Nephron (organoid): ENCODE measurements around the gene CCDC24.

ENCODE experiments used
- H3K27ac Mint-ChIP-seq, 3 experiments: 2 replicates each; pipeline ENCODE4 v1.8.0; 2020; ENCODE audit warnings: mixed read lengths in 3 of 3, mild to moderate bottlenecking in 2 of 3, moderate library complexity in 1 of 3
- H3K27me3 Mint-ChIP-seq: 2 replicates; pipeline ENCODE4 v1.8.0; 2021; ENCODE audit warnings: low read depth, mild to moderate bottlenecking, moderate library complexity, mixed read lengths
- H3K36me3 Mint-ChIP-seq: 2 replicates; pipeline ENCODE4 v1.8.0; 2020; ENCODE audit warnings: low read depth, mixed read lengths
- H3K4me1 Mint-ChIP-seq: 2 replicates; pipeline ENCODE4 v1.8.0; 2020; ENCODE audit warnings: mixed read lengths
- H3K4me3 Mint-ChIP-seq, 3 experiments: 2 replicates each; pipeline ENCODE4 v1.8.0; 2020; ENCODE audit warnings: mild to moderate bottlenecking in 3 of 3, mixed read lengths in 3 of 3, moderate library complexity in 2 of 3
- H3K9me3 Mint-ChIP-seq: 2 replicates; pipeline ENCODE4 v1.8.0; 2020; ENCODE audit warnings: mixed read lengths
- TF ChIP-seq, protein P1 (sequence below), 3 experiments: fragments of 200-600 bp; sonication (generic); IDR thresholded peaks; one replicate each; pipeline ENCODE4 v1.5.0; 2021; ENCODE audit warnings: antibody characterized with exemption in 3 of 3; ENCODE audit not compliant: unreplicated experiment in 3 of 3

The CCDC24 gene

DNA sequence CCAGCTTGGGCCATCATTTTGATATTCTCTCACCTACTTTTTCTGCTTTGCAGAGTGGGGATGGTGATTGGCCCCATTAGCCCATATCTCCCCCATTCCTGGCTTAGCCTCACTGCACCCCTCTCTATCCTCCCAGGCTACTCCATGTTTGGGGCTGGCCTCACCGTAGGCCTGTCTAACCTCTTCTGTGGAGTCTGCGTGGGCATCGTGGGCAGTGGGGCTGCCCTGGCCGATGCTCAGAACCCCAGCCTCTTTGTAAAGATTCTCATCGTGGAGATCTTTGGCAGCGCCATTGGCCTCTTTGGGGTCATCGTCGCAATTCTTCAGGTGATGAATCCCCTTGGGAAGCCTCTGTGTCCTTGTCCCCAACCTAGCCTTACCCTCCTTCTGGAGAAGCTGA, 14.5 kb upstream of the CCDC24 start:
- Mint-ChIP-seq H3K4me3 (peak overlapping the region; percentile 94 to 95 (median 94)), H3K9me3 (no peaks in the 10 kb centered on the region), H3K27me3 (no peaks in the 10 kb centered on the region), H3K4me1 (peaks cover 48% of the 10 kb centered on the region), H3K36me3 (peaks cover 29% of the 10 kb centered on the region), H3K27ac (peak overlapping the region in 1 of 3 experiments; percentile 86)
- TF ChIP-seq, protein P1, sequence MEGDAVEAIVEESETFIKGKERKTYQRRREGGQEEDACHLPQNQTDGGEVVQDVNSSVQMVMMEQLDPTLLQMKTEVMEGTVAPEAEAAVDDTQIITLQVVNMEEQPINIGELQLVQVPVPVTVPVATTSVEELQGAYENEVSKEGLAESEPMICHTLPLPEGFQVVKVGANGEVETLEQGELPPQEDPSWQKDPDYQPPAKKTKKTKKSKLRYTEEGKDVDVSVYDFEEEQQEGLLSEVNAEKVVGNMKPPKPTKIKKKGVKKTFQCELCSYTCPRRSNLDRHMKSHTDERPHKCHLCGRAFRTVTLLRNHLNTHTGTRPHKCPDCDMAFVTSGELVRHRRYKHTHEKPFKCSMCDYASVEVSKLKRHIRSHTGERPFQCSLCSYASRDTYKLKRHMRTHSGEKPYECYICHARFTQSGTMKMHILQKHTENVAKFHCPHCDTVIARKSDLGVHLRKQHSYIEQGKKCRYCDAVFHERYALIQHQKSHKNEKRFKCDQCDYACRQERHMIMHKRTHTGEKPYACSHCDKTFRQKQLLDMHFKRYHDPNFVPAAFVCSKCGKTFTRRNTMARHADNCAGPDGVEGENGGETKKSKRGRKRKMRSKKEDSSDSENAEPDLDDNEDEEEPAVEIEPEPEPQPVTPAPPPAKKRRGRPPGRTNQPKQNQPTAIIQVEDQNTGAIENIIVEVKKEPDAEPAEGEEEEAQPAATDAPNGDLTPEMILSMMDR (IDR thresholded peaks at IDR 0.05; ENCODE audit: unreplicated experiment in 3 of 3): no peak

DNA sequence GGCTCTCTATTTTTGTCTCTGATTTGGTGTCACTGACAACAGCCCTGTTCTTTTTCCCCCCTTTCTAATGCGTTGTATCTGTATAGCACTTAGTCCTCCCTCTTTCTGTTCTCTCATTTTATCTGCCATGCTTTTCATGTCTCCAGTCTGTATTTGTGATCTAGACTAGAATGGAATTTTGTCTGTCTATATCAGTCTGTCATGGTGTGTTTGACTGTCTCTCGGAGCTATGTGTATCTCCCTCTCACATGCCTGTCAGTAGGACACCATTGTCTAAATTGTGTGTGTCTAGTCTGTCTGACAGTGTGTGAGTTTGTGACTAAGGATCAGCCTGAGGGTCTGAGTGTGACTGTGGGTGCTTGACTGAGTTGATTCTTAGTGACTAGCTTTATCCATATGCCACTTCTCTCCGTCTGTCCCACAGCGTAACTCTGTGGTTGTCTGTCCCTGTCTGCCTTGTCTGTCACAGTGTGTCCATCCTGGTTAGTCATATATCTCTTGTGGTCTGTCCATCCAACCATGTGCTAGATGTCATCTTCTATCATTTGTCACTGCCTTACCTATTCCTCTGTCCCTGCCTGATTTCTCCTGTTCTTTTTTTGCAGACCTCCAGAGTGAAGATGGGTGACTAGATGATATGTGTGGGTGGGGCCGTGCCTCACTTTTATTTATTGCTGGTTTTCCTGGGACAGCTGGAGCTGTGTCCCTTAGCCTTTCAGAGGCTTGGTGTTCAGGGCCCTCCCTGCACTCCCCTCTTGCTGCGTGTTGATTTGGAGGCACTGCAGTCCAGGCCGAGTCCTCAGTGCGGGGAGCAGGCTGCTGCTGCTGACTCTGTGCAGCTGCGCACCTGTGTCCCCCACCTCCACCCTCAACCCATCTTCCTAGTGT, 13.8 kb upstream of the CCDC24 start:
- TF ChIP-seq, protein P1 (IDR thresholded peaks at IDR 0.05; ENCODE audit: unreplicated experiment in 3 of 3): no peak
- Mint-ChIP-seq H3K4me1 (peaks cover 51% of the 10 kb centered on the region), H3K36me3 (peaks cover 29% of the 10 kb centered on the region), H3K9me3 (no peaks in the 10 kb centered on the region), H3K27me3 (no peaks in the 10 kb centered on the region), H3K4me3 (peak overlapping the region; percentile 94 to 95 (median 94)), H3K27ac (peak overlapping the region in 1 of 3 experiments; percentile 0)

DNA sequence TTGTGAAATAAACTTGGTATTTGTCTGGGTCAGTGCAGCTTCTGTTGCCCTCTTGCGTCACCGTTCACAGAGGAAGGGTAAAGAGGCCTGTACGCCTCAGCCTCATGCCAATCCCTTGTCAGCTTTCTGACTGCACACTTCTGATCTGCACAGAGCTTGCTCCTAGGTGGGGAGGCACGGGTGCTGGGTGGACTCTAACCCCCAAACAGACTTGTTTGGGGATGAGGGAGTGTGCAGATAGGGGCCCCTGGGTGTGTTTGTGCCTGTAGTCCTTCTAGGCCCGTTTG, 13.2 kb upstream of the CCDC24 start:
- Mint-ChIP-seq H3K9me3 (no peaks in the 10 kb centered on the region), H3K27me3 (no peaks in the 10 kb centered on the region), H3K4me1 (peaks cover 57% of the 10 kb centered on the region), H3K4me3 (peak overlapping the region; percentile 94 to 95 (median 94)), H3K36me3 (peaks cover 29% of the 10 kb centered on the region), H3K27ac (peak overlapping the region in 2 of 3 experiments; percentile 64 to 78)
- TF ChIP-seq, protein P1 (IDR thresholded peaks at IDR 0.05; ENCODE audit: unreplicated experiment in 3 of 3): no peak

DNA sequence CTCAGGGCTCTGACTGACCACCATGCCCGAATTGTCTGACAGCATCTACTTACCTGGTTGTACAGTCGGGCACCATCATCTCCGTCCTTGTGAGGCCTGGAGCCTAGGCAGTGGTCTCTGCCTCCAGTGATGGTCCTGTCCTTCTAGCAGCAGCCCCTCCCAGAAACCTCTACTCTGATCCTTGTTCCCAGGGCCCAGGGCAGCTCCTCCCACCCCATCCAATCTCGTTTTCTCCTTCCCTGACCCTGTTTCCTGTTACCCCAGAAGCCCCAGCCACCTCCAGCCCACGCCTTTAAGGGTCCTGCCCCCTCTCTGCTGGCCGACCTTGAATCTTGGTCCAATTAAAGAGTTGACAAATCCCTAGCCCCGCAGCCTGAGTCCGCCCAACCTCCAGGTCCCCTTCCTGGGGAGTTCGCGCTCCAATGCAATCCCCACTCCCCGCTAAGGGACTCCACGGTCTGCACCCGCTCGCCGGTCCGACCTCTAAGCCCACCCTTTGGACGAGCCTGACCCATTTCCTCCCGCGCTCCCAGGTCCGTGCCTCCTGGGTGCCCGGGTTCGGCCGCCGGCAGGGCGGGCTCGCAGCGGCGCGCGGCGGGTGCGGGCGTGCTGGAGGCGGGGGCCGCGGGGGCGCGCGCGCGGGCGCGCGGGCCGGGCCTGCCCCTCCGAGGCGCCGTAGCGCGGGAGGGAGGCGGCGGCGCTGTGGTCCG, 12.7 kb upstream of the CCDC24 start, which contains the start of gene B4GALT2:
Gene B4GALT2, plus strand, starts transcription at position 660 of the 710 bp plus-strand sequence. CDS start 1,951 bp downstream, outside the sequence.
- H3K9me3 Mint-ChIP-seq: no peaks in the 10 kb centered on the region
- peaks cover 33% of the 10 kb centered on the region for H3K36me3 Mint-ChIP-seq
- H3K27me3 Mint-ChIP-seq: no peaks in the 10 kb centered on the region
- peak within 1 kb of the TSS; percentile 94 to 95 (median 94) for H3K4me3 Mint-ChIP-seq
- peaks cover 60% of the 10 kb centered on the region for H3K4me1 Mint-ChIP-seq
- H3K27ac Mint-ChIP-seq: peak within 1 kb of the TSS; percentile 25 to 78 (median 75)
- TF ChIP-seq, protein P1 (IDR thresholded peaks at IDR 0.05; ENCODE audit: unreplicated experiment in 3 of 3): no peak

DNA sequence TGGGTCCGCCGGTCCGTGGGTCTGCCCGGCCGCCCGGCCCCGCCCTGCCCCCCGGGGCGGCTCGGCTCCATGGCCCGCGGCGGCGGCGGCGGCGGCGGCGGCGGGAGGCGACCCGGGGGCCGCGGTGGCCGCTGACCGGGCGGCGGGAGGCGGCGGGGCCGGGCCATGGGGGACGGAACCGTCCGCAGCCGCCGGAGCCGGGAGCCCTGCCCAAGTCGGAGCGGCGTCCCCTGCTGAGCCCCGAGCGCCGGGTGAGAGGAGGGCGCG, 12.2 kb upstream of the CCDC24 start:
- no peak overlapping the region for H3K4me3 Mint-ChIP-seq

More for the DNA sequence above, 12.2 kb upstream of the CCDC24 start:
- TF ChIP-seq, protein P1 (IDR thresholded peaks at IDR 0.05; ENCODE audit: unreplicated experiment in 3 of 3): no peak
- H3K27ac Mint-ChIP-seq: no peak overlapping the region
- no peaks in the 10 kb centered on the region for H3K27me3 Mint-ChIP-seq
- peaks cover 56% of the 10 kb centered on the region for H3K4me1 Mint-ChIP-seq
- H3K9me3 Mint-ChIP-seq: no peaks in the 10 kb centered on the region
- H3K36me3 Mint-ChIP-seq: peaks cover 36% of the 10 kb centered on the region
